Measurements from ENCODE around the gene TYRO3.
"Not testable (repeated sequence)": the region's sequence is repeated elsewhere in the genome, so short reads cannot be mapped to it uniquely, and the experiment has no call there.

GRCh38 chr15:41569232-41569631 lies 10.2 kb downstream of the TYRO3 start:
- not testable (repeated sequence) for TF ChIP-seq CTCF (conservative IDR thresholded peaks at IDR 0.05; ENCODE audit: low read length); EZH2phosphoT487 (IDR thresholded peaks at IDR 0.05; ENCODE audit: borderline replicate concordance, low read depth, low read length)

Measured in OCI-LY7 (cell line).